Large intestine (tissue), 3 donors: Measurements from ENCODE around the gene CLCN3. TPM values are rescaled to one million over a fixed set of nuclear protein-coding genes. Genes with fewer than 3 reads are reported as not detected.
"Not testable (repeated sequence)": the region's sequence is repeated elsewhere in the genome, so short reads cannot be mapped to it uniquely, and the experiment has no call there.

Source experiments
- DNase-seq, 2 donors: peaks; one replicate each; pipeline versions ENCODE4 v3.0.0 to v3.0.0-alpha.2; 2013
- H3K27ac ChIP-seq: one replicate; pipeline ENCODE4 v1.5.1; 2013; ENCODE audit warnings: low read length
- H3K27me3 ChIP-seq: 2 replicates; pipeline ENCODE4 v1.6.1; 2013; ENCODE audit warnings: low read length; ENCODE audit not compliant: control insufficient read depth, insufficient read depth
- H3K36me3 ChIP-seq: 2 replicates; pipeline ENCODE4 v1.6.1; 2013; ENCODE audit warnings: low read length; ENCODE audit not compliant: control insufficient read depth, insufficient read depth
- H3K4me1 ChIP-seq: one replicate; pipeline ENCODE4 v1.6.1; 2013; ENCODE audit warnings: low read length; ENCODE audit not compliant: control insufficient read depth, insufficient read depth
- H3K4me3 ChIP-seq: one replicate; pipeline ENCODE4 v1.5.1; 2013; ENCODE audit warnings: low read length
- H3K9me3 ChIP-seq: one replicate; pipeline ENCODE4 v1.6.1; 2013; ENCODE audit warnings: mild to moderate bottlenecking, low read depth, low read length, moderate library complexity; ENCODE audit not compliant: control insufficient read depth
- WGBS: methylation state at CpG from one replicate; pipeline ENCODE4 v1.1.5; 2013; ENCODE audit warnings: low lambda C conversion rate; ENCODE audit not compliant: insufficient coverage; 5-methylcytosine and 5-hydroxymethylcytosine counted together
- polyA plus RNA-seq: library from polyadenylated mRNA; unstranded; fragments of 120-200 nt; gene quantifications from one replicate; pipeline ENCODE4 v1.2.1, GENCODE V29; 2013

CLCN3 gene
- polyA plus RNA-seq, 1 donor: 48.7 TPM

DNA sequence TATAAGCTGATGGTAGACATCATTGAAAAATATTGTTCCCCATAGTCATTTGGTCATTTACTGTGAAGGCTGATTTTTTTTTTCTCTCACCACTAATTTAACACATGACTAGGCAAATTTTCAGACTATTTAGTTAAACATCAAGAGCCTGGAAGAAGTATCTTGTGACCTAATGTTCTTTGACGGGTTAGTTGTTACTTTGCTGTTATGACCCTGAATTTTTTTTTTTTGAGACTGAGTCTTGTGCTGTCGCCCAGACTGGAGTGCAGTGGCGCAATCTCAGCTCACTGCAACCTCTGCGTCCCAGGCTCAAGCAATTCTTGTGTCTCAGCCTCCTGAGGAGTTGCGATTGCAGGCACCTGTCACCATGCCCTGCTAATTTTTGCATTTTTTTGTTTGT lies 70.4 kb downstream of the CLCN3 start:
- H3K36me3 ChIP-seq: peaks cover 26% of the 10 kb centered on the region
- H3K27me3 ChIP-seq: no peaks in the 10 kb centered on the region
- no peaks in the 10 kb centered on the region for H3K9me3 ChIP-seq
- peak overlapping the region; percentile 50 for H3K27ac ChIP-seq
- no peaks in the 10 kb centered on the region for H3K4me1 ChIP-seq
- no CpG with 5 or more reads among the region's 5 CpGs for WGBS
- H3K4me3 ChIP-seq: no peak overlapping the region
- DNase-seq: peak; percentile 43 to 57

GRCh38 chr4:169698331-169698730 lies 78.0 kb downstream of the CLCN3 start:
- peaks cover 47% of the 10 kb centered on the region for H3K36me3 ChIP-seq
- WGBS: 100% methylated on average over 3 of the region's 5 CpGs

DNA sequence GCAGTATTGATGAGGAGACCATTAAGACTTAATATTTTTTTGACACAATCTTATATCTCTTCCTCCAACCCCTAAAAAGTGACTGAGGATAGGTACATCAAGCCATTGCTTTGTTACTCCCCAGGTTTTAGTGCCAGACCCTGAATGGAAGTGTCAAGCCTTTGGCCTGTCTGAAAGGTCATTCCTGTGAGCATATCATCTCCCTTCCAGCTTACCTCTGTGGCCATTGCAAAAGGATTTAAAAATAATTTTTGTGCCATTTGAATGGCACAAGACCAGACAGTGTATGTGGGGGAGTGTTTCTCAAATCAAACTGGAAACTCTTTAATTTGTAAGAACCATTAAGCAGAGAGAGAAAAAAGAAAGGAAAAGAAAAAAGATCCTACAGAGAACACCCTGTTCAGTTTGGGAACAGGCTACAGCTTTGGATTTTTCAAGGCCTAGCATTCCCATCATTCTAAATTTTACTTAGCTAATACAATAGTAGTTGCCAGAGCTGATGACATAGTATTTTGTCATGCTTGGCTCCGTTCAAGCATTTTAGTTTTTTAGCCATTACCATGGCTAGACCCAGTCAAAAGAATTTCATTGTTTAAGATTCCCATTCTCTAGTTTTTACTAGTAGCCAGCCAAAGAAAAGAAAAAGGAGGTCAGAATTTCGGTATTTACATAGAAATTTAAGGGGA lies 87.7 kb downstream of the CLCN3 start:
- DNase-seq: no peak
- H3K36me3 ChIP-seq: peaks cover 28% of the 10 kb centered on the region
- no peaks in the 10 kb centered on the region for H3K27me3 ChIP-seq
- no peak overlapping the region for H3K27ac ChIP-seq
- no peaks in the 10 kb centered on the region for H3K9me3 ChIP-seq
- H3K4me1 ChIP-seq: no peaks in the 10 kb centered on the region
- H3K4me3 ChIP-seq: no peak overlapping the region
- no CpG with 5 or more reads among the region's 2 CpGs for WGBS

More at GRCh38 chr4:169698331-169698730, 78.0 kb downstream of the CLCN3 start:
- no peak for DNase-seq
- no peaks in the 10 kb centered on the region for H3K27me3 ChIP-seq
- H3K9me3 ChIP-seq: no peaks in the 10 kb centered on the region
- no peak overlapping the region for H3K4me3 ChIP-seq
- H3K27ac ChIP-seq: no peak overlapping the region
- H3K4me1 ChIP-seq: no peaks in the 10 kb centered on the region

DNA sequence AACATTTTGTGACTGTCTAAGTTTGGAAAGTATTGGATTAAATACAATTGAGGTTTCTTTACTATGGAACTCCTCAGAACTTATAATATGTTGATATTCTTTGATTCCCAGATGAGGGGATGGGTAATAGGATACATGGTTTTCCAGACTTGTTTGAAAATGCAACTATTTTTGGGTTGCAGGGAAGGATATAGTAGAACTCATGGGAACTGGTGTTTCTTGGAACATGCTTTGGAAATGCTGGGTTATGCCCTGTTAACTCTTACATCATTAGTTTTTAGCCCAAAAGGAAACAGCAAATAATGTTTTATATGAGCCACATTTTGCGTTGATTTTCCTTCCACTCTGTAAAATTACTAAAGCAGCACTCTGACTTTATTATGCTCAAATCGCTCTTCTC lies 95.4 kb downstream of the CLCN3 start:
- Histone ChIP-seq H3K4me3 (no peak overlapping the region), H3K4me1 (no peaks in the 10 kb centered on the region), H3K27ac (no peak overlapping the region), H3K9me3 (no peaks in the 10 kb centered on the region), H3K27me3 (no peaks in the 10 kb centered on the region), H3K36me3 (peaks cover 30% of the 10 kb centered on the region)
- no peak for DNase-seq
- 89% methylated on average over 2 of the region's 2 CpGs for WGBS

GRCh38 chr4:169716677-169717076 lies 96.3 kb downstream of the CLCN3 start:
- Histone ChIP-seq H3K9me3 (no peaks in the 10 kb centered on the region), H3K27ac (no peak overlapping the region), H3K4me3 (no peak overlapping the region), H3K36me3 (peaks cover 30% of the 10 kb centered on the region), H3K4me1 (no peaks in the 10 kb centered on the region), H3K27me3 (no peaks in the 10 kb centered on the region)
- DNase-seq: no peak
- 100% methylated on average over 1 of the region's 1 CpG for WGBS

- Histone ChIP-seq H3K4me3 (no peak overlapping the region), H3K36me3 (peaks cover 17% of the 10 kb centered on the region), H3K9me3 (no peaks in the 10 kb centered on the region), H3K27ac (no peak overlapping the region), H3K27me3 (no peaks in the 10 kb centered on the region), H3K4me1 (no peaks in the 10 kb centered on the region)
- 95% methylated on average over 6 of the region's 7 CpGs for WGBS
- no peak for DNase-seq
Measured at GRCh38 chr4:169720529-169720928, 100.2 kb downstream of the CLCN3 start.

- Histone ChIP-seq H3K36me3 (peaks cover 11% of the 10 kb centered on the region), H3K4me1 (no peaks in the 10 kb centered on the region), H3K27me3 (no peaks in the 10 kb centered on the region), H3K4me3 (no peak overlapping the region), H3K27ac (no peak overlapping the region), H3K9me3 (no peaks in the 10 kb centered on the region)
- DNase-seq: peak in 1 of 2 donors; percentile 16
- WGBS: 100% methylated on average over 2 of the region's 9 CpGs
Measured at GRCh38 chr4:169723207-169723965, 103.0 kb downstream of the CLCN3 start.

GRCh38 chr4:169724260-169724659 lies 103.9 kb downstream of the CLCN3 start:
- Histone ChIP-seq H3K27ac (no peak overlapping the region), H3K36me3 (peaks cover 10% of the 10 kb centered on the region), H3K4me3 (no peak overlapping the region), H3K4me1 (no peaks in the 10 kb centered on the region), H3K27me3 (no peaks in the 10 kb centered on the region), H3K9me3 (no peaks in the 10 kb centered on the region)
- 88% methylated on average over 1 of the region's 2 CpGs for WGBS
- no peak for DNase-seq

GRCh38 chr4:169727616-169728015 lies 107.2 kb downstream of the CLCN3 start:
- Histone ChIP-seq H3K27me3 (no peaks in the 10 kb centered on the region), H3K27ac (no peak overlapping the region), H3K36me3 (peaks cover 12% of the 10 kb centered on the region), H3K4me1 (no peaks in the 10 kb centered on the region), H3K4me3 (no peak overlapping the region), H3K9me3 (no peaks in the 10 kb centered on the region)
- no peak for DNase-seq

DNA sequence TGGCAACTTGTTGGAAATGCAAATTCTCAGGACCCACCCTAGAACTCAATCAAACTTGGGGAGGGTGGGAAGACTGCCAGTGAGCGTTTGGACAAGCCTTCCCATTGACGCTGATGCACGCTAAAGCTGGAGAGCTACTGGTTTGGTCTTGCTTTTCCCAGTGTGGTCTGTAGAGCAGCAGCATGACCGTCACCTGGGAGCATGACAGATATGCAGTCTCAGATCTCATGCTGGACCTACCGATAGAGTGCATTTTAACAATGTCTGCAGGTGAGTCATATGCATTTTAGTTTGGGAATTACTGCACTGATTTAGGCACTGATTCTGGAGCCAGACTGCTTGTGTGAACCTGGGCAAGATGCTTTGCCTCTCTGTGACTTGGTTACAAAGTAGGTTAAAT lies 110.2 kb downstream of the CLCN3 start:
- no peaks in the 10 kb centered on the region for H3K4me1 ChIP-seq
- no CpG with 5 or more reads among the region's 5 CpGs for WGBS
- no peak overlapping the region for H3K27ac ChIP-seq
- H3K36me3 ChIP-seq: peaks cover 15% of the 10 kb centered on the region
- H3K9me3 ChIP-seq: no peaks in the 10 kb centered on the region
- DNase-seq: no peak
- no peaks in the 10 kb centered on the region for H3K27me3 ChIP-seq
- H3K4me3 ChIP-seq: no peak overlapping the region

GRCh38 chr4:169738604-169739003 lies 118.2 kb downstream of the CLCN3 start:
- not testable (repeated sequence) for H3K4me3 ChIP-seq, DNase-seq, H3K9me3 ChIP-seq, H3K4me1 ChIP-seq, H3K27me3 ChIP-seq, H3K27ac ChIP-seq
- peaks cover 15% of the 10 kb centered on the region for H3K36me3 ChIP-seq
